GM21576 (cell line): ENCODE measurements around the gene ARHGAP21.

Source experiments
- ATAC-seq: cut with Tn5 transposase; IDR thresholded peaks from one replicate; pipeline ENCODE4 v1.9.1; 2021; ENCODE audit warnings: mild to moderate bottlenecking, moderate library complexity; ENCODE audit not compliant: unreplicated experiment

The ARHGAP21 gene

GRCh38 chr10:24722676-24723385 lies 856 bp downstream of the ARHGAP21 start:
- ATAC-seq, result peak; percentile 18

- ATAC-seq, result peak; percentile 6
Measured at GRCh38 chr10:24722131-24722675, 1.5 kb downstream of the ARHGAP21 start.

GRCh38 chr10:24721229-24722106 lies 2.2 kb downstream of the ARHGAP21 start:
- ATAC-seq, result no peak

- ATAC-seq, result no peak
Measured at GRCh38 chr10:24720096-24720495, 3.6 kb downstream of the ARHGAP21 start.

- no peak for ATAC-seq
Measured at GRCh38 chr10:24718031-24718855, 5.4 kb downstream of the ARHGAP21 start.

- no peak for ATAC-seq
Measured at GRCh38 chr10:24716295-24716694, 7.4 kb downstream of the ARHGAP21 start.

- ATAC-seq, result no peak
Measured at GRCh38 chr10:24715246-24715769, 8.4 kb downstream of the ARHGAP21 start.

GRCh38 chr10:24713086-24713485 lies 10.6 kb downstream of the ARHGAP21 start:
- ATAC-seq, result no peak

- ATAC-seq, result no peak
Measured at GRCh38 chr10:24711465-24711864, 12.2 kb downstream of the ARHGAP21 start.

- no peak for ATAC-seq
Measured at GRCh38 chr10:24708081-24708480, 15.6 kb downstream of the ARHGAP21 start.

- peak; percentile 54 for ATAC-seq
Measured at GRCh38 chr10:24707445-24707844, 16.2 kb downstream of the ARHGAP21 start.

- no peak for ATAC-seq
Measured at GRCh38 chr10:24706479-24707118, 17.1 kb downstream of the ARHGAP21 start.

- no peak for ATAC-seq
Measured at GRCh38 chr10:24703700-24704099, 20.0 kb downstream of the ARHGAP21 start.

GRCh38 chr10:24701447-24701846 lies 22.2 kb downstream of the ARHGAP21 start:
- ATAC-seq, result peak; percentile 90

- no peak for ATAC-seq
Measured at GRCh38 chr10:24700948-24701347, 22.7 kb downstream of the ARHGAP21 start.

GRCh38 chr10:24698270-24698669 lies 25.4 kb downstream of the ARHGAP21 start:
- ATAC-seq, result no peak

GRCh38 chr10:24697080-24697479 lies 26.6 kb downstream of the ARHGAP21 start:
- ATAC-seq, result no peak

- ATAC-seq, result no peak
Measured at GRCh38 chr10:24695452-24695851, 28.2 kb downstream of the ARHGAP21 start.

GRCh38 chr10:24694086-24694485 lies 29.6 kb downstream of the ARHGAP21 start:
- ATAC-seq, result no peak

GRCh38 chr10:24690961-24691512 lies 32.6 kb downstream of the ARHGAP21 start:
- no peak for ATAC-seq
